Mucosa of stomach (tissue), 1 donor: Measurements from ENCODE around the gene TIMM44.

Source experiments
- H3K27me3 ChIP-seq: one replicate; pipeline ENCODE4 v1.7.0; 2013; ENCODE audit warnings: mild to moderate bottlenecking, low read length; ENCODE audit not compliant: control insufficient read depth, insufficient read depth
- H3K36me3 ChIP-seq: one replicate; pipeline ENCODE4 v1.7.0; 2013; ENCODE audit warnings: low read length; ENCODE audit not compliant: control insufficient read depth, insufficient read depth
- H3K4me1 ChIP-seq: one replicate; pipeline ENCODE4 v1.7.0; 2013; ENCODE audit warnings: mild to moderate bottlenecking, low read length; ENCODE audit not compliant: control insufficient read depth, insufficient read depth
- H3K4me3 ChIP-seq: one replicate; pipeline ENCODE4 v1.7.0; 2013; ENCODE audit warnings: low read length
- H3K9ac ChIP-seq: one replicate; pipeline ENCODE4 v1.7.0; 2013; ENCODE audit warnings: mild to moderate bottlenecking, low read length, moderate library complexity
- H3K9me3 ChIP-seq: one replicate; pipeline ENCODE4 v1.7.0; 2013; ENCODE audit warnings: mild to moderate bottlenecking, low read length, moderate library complexity; ENCODE audit not compliant: control insufficient read depth
- donor health status: Pancreatic carcinoma.

The TIMM44 gene

DNA sequence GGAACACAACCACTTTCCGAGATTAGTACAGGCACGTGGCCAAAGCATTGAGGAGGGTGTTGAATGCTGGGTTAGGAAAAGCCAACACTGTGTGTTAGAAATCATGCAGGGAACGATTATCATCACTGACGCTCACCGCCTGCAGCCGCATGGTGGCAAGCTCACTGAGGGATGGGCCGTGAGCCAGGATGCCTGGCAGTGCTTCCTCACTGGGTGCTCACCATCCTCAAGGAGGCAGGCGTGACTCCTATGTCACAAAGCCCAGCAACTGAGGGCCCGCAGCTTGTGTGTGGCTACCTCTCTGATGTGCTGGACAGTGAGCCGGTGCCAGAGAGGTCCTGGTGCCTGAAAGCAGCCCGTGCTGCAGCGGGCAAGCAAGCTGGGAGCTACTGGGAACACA lies 30.4 kb upstream of the TIMM44 start:
- H3K4me3 ChIP-seq: no peak overlapping the region
- H3K4me1 ChIP-seq: peaks cover 2% of the 10 kb centered on the region
- peaks cover 14% of the 10 kb centered on the region for H3K36me3 ChIP-seq
- no peaks in the 10 kb centered on the region for H3K9me3 ChIP-seq
- no peaks in the 10 kb centered on the region for H3K27me3 ChIP-seq
- no peak overlapping the region for H3K9ac ChIP-seq

DNA sequence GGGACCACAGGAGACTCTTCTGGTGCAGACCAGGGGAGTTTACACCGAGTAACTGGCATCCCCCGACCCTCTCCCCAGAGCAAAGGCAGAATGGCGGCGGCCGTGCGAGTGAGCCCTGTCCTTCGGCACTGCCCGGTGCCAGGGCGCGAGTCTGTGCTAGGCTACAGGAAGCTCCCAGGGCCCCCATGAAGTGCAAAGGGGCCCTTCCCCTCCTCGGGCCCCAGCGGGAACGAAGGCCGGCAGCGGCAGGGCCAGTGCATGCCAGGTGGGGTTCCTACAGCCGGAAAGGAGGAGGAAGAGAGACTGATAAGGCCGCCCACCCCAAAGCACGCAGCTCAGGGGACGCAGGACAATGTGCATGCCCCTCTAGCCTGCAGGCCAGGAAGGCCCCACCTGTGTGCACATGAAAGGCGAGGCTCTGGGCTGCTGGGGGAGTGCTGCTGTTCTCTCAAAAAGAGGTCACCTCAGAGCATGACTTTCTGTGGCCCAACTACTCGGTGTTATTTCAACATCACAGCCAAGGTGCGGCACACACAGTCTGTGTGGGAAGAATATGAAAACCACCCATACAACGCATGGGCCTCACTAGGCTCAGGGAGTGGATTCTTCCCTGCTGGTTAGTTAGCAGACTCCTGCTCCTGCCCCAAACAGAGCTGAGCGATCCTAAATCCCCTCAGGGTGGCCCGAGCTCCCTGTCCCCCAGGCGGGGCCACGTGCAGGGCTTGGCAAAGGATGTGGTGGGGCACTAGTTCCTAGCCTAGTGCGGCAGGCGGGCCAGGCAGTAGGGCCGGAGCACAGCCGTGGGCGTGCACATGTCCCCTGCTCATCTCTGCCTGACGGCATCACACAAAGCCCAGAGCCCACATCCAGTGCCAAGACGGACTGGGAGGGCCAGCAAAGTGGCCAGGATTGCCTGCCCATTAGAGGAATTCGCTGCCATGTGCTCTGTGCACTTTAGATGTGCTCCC lies 28.4 kb upstream of the TIMM44 start:
- Histone ChIP-seq H3K4me1 (peaks cover 4% of the 10 kb centered on the region), H3K9ac (no peak overlapping the region), H3K27me3 (no peaks in the 10 kb centered on the region), H3K36me3 (peaks cover 10% of the 10 kb centered on the region), H3K9me3 (no peaks in the 10 kb centered on the region), H3K4me3 (no peak overlapping the region)

DNA sequence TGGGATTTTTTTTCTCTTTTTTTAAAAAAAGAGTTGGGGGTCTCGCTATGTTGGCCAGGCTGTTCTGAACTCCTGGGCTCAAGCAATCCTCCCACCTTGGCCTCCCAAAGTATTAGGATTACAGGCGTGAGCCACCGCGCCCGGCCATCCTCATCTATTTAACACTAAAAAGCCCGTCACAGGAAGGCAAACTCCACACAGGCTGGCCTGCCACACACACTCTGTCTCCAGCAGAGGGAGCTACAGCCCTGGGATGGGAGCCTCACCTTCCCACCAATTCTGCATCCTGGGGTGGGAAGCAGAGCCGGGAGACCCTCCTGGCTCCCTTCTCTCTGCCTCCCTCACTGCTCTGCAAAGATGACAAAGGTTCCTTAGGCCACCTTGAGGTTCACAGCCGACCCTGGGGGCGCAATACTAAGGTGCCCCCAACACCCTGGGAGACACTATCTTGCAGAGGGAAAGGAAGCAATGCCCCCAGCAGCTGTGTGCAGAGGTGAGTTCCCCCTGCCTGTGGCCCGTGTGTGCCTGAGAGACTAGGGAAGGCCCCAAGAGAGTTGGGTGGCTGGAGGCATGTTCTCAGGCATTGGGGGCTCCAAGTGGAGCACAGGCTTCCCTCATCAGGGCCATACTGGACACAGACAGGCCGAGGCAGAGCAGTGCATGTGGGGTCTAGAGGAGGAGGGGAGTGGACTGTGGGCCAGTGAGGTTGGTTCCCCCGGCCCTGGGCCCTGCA lies 27.4 kb upstream of the TIMM44 start:
- Histone ChIP-seq H3K9me3 (no peaks in the 10 kb centered on the region), H3K9ac (no peak overlapping the region), H3K36me3 (peaks cover 10% of the 10 kb centered on the region), H3K27me3 (no peaks in the 10 kb centered on the region), H3K4me3 (no peak overlapping the region), H3K4me1 (peaks cover 4% of the 10 kb centered on the region)

DNA sequence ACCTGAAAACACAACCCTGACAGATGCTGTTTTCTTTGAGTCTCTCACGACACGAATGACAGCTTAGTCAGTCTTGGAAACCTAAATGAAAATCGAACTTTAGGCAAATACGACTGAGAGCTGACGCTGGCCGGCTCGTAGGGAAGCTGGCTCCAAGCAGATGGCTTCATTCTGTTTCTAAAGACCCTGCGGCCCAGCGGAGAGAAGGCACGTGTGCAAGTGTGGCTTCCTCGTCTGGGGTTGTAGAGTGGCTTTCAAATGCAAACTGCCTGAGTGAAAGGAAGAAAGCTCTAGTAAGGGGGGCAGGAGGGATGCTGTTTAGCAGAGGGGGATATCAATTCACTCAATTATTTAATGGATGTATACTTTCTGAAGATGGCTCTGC lies 26.1 kb upstream of the TIMM44 start:
- H3K4me3 ChIP-seq: no peak overlapping the region
- H3K9me3 ChIP-seq: no peaks in the 10 kb centered on the region
- peaks cover 10% of the 10 kb centered on the region for H3K36me3 ChIP-seq
- peaks cover 4% of the 10 kb centered on the region for H3K4me1 ChIP-seq
- H3K9ac ChIP-seq: no peak overlapping the region
- no peaks in the 10 kb centered on the region for H3K27me3 ChIP-seq

DNA sequence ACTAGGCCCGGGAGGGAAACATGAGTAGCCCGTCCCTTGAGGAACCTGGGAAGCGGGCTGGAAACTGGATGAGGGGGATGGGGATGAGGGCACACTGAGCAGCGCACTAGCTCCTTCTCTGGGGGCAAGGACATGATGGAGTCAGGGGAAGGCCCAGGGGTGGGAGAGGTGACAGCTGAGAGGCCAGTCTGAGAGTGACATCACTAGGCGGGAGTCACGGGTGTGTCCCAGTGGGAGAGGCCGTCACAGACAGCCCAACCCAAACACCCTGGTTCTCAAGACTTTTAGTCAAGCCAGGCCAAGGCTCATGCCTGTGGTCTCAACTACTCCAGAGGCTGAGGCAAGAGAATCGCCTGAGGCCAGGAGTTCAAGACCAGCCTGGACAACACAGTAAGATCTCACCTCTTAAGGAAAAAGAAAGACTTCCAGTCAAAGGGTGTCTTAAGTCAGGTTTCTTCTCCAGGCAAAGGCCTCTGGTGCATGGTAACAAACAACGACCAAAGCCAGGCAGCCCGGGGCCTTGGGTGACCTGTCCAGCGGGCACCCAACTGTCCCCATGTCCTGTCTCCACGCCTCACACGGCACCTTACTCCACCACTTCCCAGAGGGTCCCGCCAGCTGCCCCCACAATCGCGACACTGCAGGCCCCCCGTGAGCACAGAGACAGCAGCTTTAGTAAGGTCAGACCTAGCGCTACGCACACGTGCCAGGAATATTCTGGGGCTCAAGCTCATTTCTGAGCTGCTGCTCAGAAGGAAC lies 25.5 kb upstream of the TIMM44 start:
- Histone ChIP-seq H3K27me3 (no peaks in the 10 kb centered on the region), H3K36me3 (peaks cover 10% of the 10 kb centered on the region), H3K9ac (no peak overlapping the region), H3K4me3 (no peak overlapping the region), H3K9me3 (no peaks in the 10 kb centered on the region), H3K4me1 (peaks cover 4% of the 10 kb centered on the region)

DNA sequence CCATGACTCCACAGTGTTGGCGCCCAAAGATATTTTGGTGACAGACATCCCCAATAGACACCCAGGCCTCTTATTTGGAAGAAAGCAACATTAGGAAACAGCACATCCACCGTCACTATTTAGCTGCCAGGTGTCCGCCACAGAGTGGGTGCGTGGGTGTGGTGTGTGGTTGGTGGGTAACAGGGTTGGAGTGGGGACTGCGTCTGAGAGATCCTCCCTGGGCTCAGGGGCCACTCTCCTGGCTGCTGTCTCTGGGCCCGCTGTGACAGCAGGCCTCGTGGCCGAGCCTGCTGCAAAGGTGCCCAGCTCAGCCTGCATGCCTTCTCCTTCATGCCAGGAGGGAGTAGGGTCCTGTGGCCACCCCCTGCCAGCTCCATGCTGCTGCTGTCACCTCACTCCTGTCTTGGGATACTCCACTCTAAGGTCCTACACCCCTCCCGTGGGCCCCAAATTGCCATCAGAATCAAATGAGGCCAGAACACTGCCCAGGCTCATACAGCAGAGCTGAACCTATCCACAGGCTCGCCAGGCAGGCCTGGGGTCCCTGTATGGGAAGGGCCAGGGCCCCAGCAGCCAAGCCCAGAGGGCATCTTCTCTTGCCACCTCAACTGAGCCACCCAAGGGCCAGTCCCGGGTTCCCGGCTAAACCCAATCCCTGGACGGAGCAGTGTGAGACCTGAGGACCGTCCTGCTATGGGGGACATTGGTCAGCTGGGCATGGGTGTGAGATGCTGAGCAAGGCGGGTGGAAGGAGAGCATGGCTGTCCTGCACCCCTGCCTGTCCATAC lies 24.7 kb upstream of the TIMM44 start:
- peaks cover 10% of the 10 kb centered on the region for H3K36me3 ChIP-seq
- no peaks in the 10 kb centered on the region for H3K27me3 ChIP-seq

DNA sequence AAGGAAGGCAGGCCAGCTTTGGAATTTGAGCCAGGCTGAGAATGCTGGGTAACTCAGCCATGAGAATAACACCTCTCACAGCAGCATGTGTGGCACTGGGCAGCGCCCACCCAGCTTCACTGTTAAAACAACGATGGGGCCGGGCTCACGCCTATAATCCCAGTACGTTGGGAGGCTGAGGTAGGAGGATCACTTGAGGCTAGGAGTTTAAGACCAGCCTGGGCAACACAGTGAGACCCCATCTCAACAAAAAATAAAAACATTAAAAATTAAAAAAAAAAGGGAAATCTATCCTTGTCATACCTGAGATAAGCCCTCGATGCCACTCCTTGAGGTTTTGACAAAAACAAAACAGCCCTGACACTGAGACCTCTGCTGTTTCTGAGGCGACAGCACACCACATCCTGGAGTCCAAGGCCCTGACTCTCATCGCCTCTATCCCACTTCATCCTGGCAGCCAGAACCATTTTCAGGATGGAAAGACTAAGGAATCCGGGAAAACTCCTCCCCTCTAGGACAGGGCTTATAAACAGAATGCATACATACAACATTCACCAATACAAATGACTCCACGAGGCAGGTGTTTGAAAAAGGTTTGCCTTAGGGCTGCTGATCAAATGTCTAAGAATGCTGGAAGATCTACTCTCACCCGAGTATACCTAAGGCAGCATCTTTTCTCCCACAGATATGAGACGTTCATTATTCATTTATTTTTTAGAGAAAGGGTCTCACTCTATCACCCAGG lies 22.6 kb upstream of the TIMM44 start:
- Histone ChIP-seq H3K9me3 (no peaks in the 10 kb centered on the region), H3K36me3 (no peaks in the 10 kb centered on the region), H3K4me1 (peaks cover 4% of the 10 kb centered on the region), H3K4me3 (no peak overlapping the region), H3K9ac (no peak overlapping the region), H3K27me3 (no peaks in the 10 kb centered on the region)

More for the DNA sequence above, 24.7 kb upstream of the TIMM44 start:
- H3K9ac ChIP-seq: no peak overlapping the region
- no peaks in the 10 kb centered on the region for H3K9me3 ChIP-seq
- H3K4me3 ChIP-seq: no peak overlapping the region
- H3K4me1 ChIP-seq: peaks cover 4% of the 10 kb centered on the region

DNA sequence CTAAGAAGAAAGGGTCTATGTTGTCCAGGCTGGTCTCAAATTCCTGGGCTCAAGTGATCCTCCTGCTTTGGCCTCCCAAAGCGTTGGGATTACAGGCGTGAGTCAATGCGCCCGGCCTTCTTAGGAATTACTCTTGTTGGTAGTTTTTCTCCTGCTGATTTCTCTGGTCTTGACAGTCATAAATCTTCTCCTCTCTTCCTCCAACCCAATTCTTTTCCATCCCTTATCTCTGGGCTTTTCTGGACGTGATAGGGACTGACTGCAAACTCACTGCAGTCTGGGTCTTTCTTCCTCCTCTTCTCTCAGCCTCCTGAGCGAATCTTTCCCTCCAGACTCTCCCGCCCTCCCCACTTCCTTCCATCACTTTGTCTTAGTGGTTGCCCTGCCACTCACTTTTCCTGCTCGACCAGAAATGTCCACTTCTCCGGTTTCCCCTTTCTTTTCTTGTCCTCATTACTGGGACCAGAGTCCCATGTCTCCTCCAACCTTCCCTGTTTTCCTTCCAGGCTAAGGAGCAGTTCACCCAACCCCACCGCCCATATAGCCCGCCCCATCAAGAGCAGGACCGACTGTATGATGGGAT lies 21.9 kb upstream of the TIMM44 start:
- H3K9me3 ChIP-seq: no peaks in the 10 kb centered on the region
- peaks cover 4% of the 10 kb centered on the region for H3K4me1 ChIP-seq
- no peaks in the 10 kb centered on the region for H3K27me3 ChIP-seq
- H3K36me3 ChIP-seq: no peaks in the 10 kb centered on the region
- H3K9ac ChIP-seq: no peak overlapping the region
- H3K4me3 ChIP-seq: no peak overlapping the region

DNA sequence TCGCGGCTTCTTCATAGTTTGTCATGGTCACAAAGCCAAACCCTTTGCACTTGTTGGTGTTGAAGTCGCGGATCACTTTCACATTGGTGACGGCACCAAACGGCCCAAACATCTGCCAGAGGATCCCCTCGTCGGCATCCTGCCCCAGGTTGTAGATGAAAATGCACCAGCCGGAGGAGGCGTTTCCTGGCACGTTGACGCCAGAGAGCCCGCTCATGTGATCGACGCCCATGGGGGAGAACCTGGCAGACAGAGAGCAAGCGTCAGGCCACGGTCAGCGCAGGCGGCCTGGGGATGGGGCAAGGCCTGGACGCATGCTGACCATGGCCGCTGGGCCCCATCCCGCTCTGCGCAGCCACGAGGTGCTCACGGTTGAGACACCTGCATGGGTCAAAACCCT lies 20.1 kb upstream of the TIMM44 start:
- H3K4me3 ChIP-seq: no peak overlapping the region
- no peaks in the 10 kb centered on the region for H3K27me3 ChIP-seq
- no peaks in the 10 kb centered on the region for H3K9me3 ChIP-seq
- no peak overlapping the region for H3K9ac ChIP-seq
- no peaks in the 10 kb centered on the region for H3K4me1 ChIP-seq
- no peaks in the 10 kb centered on the region for H3K36me3 ChIP-seq

DNA sequence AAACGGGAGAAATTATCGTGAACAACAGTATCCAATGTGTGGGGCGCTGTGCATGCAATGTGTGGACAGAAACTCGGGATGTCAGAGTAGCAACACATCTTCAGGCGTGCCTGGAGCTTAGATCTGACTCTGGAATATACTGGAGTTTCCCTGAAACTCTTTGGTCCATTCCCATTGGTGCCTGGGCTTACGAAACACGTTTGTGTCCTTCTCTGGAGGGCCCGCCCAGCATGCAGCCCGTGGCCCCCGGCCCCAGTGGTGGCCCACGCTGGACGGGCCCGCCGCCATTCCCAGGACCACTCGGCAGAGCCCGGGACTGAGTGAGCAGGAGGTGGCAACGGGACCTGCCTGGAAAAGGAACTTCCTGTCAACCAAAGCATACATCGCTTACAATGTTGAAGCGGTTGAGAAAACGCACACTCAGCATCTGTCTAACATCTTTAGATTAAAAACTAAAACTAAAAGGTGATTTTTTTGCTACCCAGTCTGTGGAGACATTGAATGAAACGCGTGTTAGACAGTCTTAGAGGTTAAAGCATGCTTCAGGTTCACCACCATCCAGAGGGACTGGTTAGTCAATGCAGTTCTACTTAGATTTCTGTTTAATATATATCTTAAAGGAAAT lies 19.3 kb upstream of the TIMM44 start:
- Histone ChIP-seq H3K4me1 (no peaks in the 10 kb centered on the region), H3K9ac (no peak overlapping the region), H3K36me3 (no peaks in the 10 kb centered on the region), H3K4me3 (no peak overlapping the region), H3K27me3 (no peaks in the 10 kb centered on the region), H3K9me3 (no peaks in the 10 kb centered on the region)
